Endothelial cell of umbilical vein (primary cell): ENCODE measurements around the gene GRAMD2B. TPM values are rescaled to one million over a fixed set of nuclear protein-coding genes. Genes with fewer than 3 reads are reported as not detected.

Experiments used
- BruUV-seq: library from RNA; stranded (reverse); fragments of 400-500 nt; replicated peaks from 2 replicates; lab custom pipeline; 2021; lab: Mats Ljungman, UMichigan
- CTCF ChIA-PET: fragments of 300-600, 350-600 bp; sonication (Branson Sonifier 250); formaldehyde crosslinking; loops from one replicate; lab custom pipeline; 2021; ENCODE audit warnings: antibody characterized with exemption, inconsistent platforms; lab: Charles Lee
- POLR2A ChIA-PET: fragments of 300-600, 350-600 bp; sonication (Branson Sonifier 250); formaldehyde crosslinking; loops from one replicate; lab custom pipeline; 2021; ENCODE audit warnings: antibody characterized with exemption, inconsistent platforms; lab: Charles Lee
- DNase-seq: peaks from one replicate; pipeline ENCODE4 v3.0.0-alpha.2; 2011; ENCODE audit warnings: low read depth, low spot score
- FAIRE-seq: peaks from 2 replicates; lab custom pipeline; 2011; peaks lifted over from hg19 to GRCh38; lab: Jason Lieb, UNC
- H2AFZ ChIP-seq: 2 replicates; pipeline ENCODE4 v1.6.0; 2012; ENCODE audit warnings: low read depth, low read length, control low read depth, inconsistent platforms
- H3K27ac ChIP-seq: 2 replicates; pipeline ENCODE4 v1.5.1; 2011; ENCODE audit warnings: low read depth, mild to moderate bottlenecking, control low read depth, low read length, moderate library complexity; ENCODE audit not compliant: insufficient read depth
- H3K27me3 ChIP-seq, 2 experiments: 2 replicates each; pipeline versions ENCODE4 v1.6.0 to v1.6.1; 2011; ENCODE audit warnings: low read length in 2 of 2, mixed read lengths in 1 of 2; ENCODE audit not compliant: control insufficient read depth in 2 of 2, insufficient read depth in 2 of 2
- H3K36me3 ChIP-seq, 2 experiments: 2 replicates in 1 of 2; 3 replicates in 1 of 2; pipeline ENCODE4 v1.5.1; 2011; ENCODE audit warnings: low read length in 2 of 2, mild to moderate bottlenecking in 1 of 2, moderate library complexity in 1 of 2; ENCODE audit not compliant: control insufficient read depth in 2 of 2, insufficient read depth in 2 of 2; ENCODE audit errors: extremely low read depth in 1 of 2
- H3K4me1 ChIP-seq: 3 replicates; pipeline ENCODE4 v1.5.1; 2011; ENCODE audit warnings: mild to moderate bottlenecking, low read length; ENCODE audit not compliant: control insufficient read depth, insufficient read depth; ENCODE audit errors: extremely low read depth
- H3K4me2 ChIP-seq: 2 replicates; pipeline ENCODE4 v1.6.1; 2011; ENCODE audit warnings: low read length, control low read depth, mixed read lengths; ENCODE audit not compliant: insufficient read depth
- H3K4me3 ChIP-seq, 3 experiments: fragments of 200-600 bp in 1 of 3; sonication (generic), shearing (Covaris generic) in 1 of 3; replicated peaks in 1 of 3; 2 replicates each; pipeline ENCODE4 v1.5.1; 2011 to 2016; ENCODE audit warnings: control low read depth in 3 of 3, low read length in 3 of 3, mild to moderate bottlenecking in 2 of 3, inconsistent platforms in 1 of 3, low read depth in 1 of 3, moderate library complexity in 1 of 3; ENCODE audit not compliant: insufficient read depth in 1 of 3
- H3K79me2 ChIP-seq: 2 replicates; pipeline ENCODE4 v1.6.0; 2012; ENCODE audit warnings: low read length, inconsistent platforms; ENCODE audit not compliant: control insufficient read depth, insufficient read depth
- H3K9ac ChIP-seq: replicated peaks from 2 replicates; pipeline ENCODE3; 2011; ENCODE audit warnings: low read length, control low read depth; ENCODE audit not compliant: insufficient read depth; ENCODE audit errors: extremely low read depth
- H3K9me1 ChIP-seq: replicated peaks from 3 replicates; pipeline ENCODE4 v1.6.0; 2011; ENCODE audit warnings: mild to moderate bottlenecking, low read length; ENCODE audit not compliant: control insufficient read depth, insufficient read depth; ENCODE audit errors: extremely low read depth
- H3K9me3 ChIP-seq: replicated peaks from 2 replicates; pipeline ENCODE4 v1.5.1; 2012; ENCODE audit warnings: low read length, inconsistent platforms; ENCODE audit not compliant: control insufficient read depth, insufficient read depth
- H4K20me1 ChIP-seq: replicated peaks from 2 replicates; pipeline ENCODE3; 2011; ENCODE audit warnings: mild to moderate bottlenecking, low read length; ENCODE audit not compliant: control insufficient read depth, insufficient read depth; ENCODE audit errors: extremely low read depth
- EZH2 ChIP-seq: IDR thresholded peaks from 2 replicates; pipeline ENCODE4 v1.6.1; 2012; ENCODE audit warnings: borderline replicate concordance, low read depth, mild to moderate bottlenecking, moderate library complexity, low read length, inconsistent platforms; ENCODE audit not compliant: severe bottlenecking
- FOS ChIP-seq: IDR thresholded peaks from 2 replicates; pipeline ENCODE4 v1.6.1; 2011; ENCODE audit warnings: mild to moderate bottlenecking, low read length, moderate library complexity, borderline replicate concordance; ENCODE audit not compliant: insufficient read depth
- GATA2 ChIP-seq: IDR thresholded peaks from 2 replicates; pipeline ENCODE4 v1.7.0; 2011; ENCODE audit warnings: low read depth, mild to moderate bottlenecking, moderate library complexity, mixed read lengths, low read length; ENCODE audit not compliant: insufficient read length, insufficient read depth
- JUN ChIP-seq: IDR thresholded peaks from 2 replicates; pipeline ENCODE4 v1.6.1; 2011; ENCODE audit warnings: borderline replicate concordance, low read depth; ENCODE audit not compliant: insufficient read length, insufficient read depth
- MYC ChIP-seq: IDR thresholded peaks from one replicate; pipeline ENCODE4 v1.6.1; 2011; ENCODE audit warnings: mild to moderate bottlenecking, low read depth, low read length
- POLR2A ChIP-seq: IDR thresholded peaks from 2 replicates; pipeline ENCODE4 v1.6.1; 2012; ENCODE audit warnings: low read depth, mild to moderate bottlenecking, control low read depth, low read length
- POLR2AphosphoS5 ChIP-seq: IDR thresholded peaks from 2 replicates; pipeline ENCODE4 v1.6.1; 2012; ENCODE audit warnings: low read depth, mild to moderate bottlenecking, control low read depth, low read length, moderate library complexity; ENCODE audit not compliant: insufficient read depth
- dilution Hi-C: fragments of 300-500 bp; cut with MboI; formaldehyde crosslinking; loops from one replicate; pipeline ENCODE4 v1.15.0; 2019; ENCODE audit warnings: low sequenced_read_pairs; ENCODE audit not compliant: extremely low pct_ligation_motif_present
- intact Hi-C: fragments of 100-400 bp; cut with micrococcal nuclease; formaldehyde crosslinking; loops from one replicate; pipeline ENCODE4 v1.10.0; 2022
- polyA plus RNA-seq, 4 experiments: library from polyadenylated mRNA; depleted of rRNA in 3 of 4; stranded (reverse) in 3 of 4; unstranded in 1 of 4; fragments of >200 nt; gene quantifications; 2 replicates each; pipeline versions ENCODE4 v1.2.1 to v1.2.3, GENCODE V29; 2011 to 2012; ENCODE audit warnings: missing spikeins in 1 of 4
- total RNA-seq: library from RNA; stranded (reverse); gene quantifications from 2 replicates; pipeline ENCODE4 v1.2.3, GENCODE V29; 2021
- TF ChIP-seq, protein P1 (sequence below): IDR thresholded peaks from 2 replicates; pipeline ENCODE4 v1.6.1; 2011; ENCODE audit not compliant: insufficient read depth, insufficient read length
- TF ChIP-seq, protein P2 (sequence below), 2 donors: IDR thresholded peaks; 1 replicate in 1 of 2; 2 replicates in 1 of 2; pipeline ENCODE4 v1.5.1; 2011; ENCODE audit warnings: low read length in 2 of 2, mild to moderate bottlenecking in 2 of 2, moderate library complexity in 2 of 2, control low read depth in 1 of 2, inconsistent platforms in 1 of 2, low read depth in 1 of 2; ENCODE audit not compliant: insufficient read depth in 1 of 2; ENCODE audit errors: extremely low read depth in 1 of 2

GRAMD2B gene
- total and polyA plus RNA-seq, 2 donors (not counting 3 experiments of a cell fraction or from before 2014, with no cell fraction given), result 2.0 to 5.5 TPM

DNA sequence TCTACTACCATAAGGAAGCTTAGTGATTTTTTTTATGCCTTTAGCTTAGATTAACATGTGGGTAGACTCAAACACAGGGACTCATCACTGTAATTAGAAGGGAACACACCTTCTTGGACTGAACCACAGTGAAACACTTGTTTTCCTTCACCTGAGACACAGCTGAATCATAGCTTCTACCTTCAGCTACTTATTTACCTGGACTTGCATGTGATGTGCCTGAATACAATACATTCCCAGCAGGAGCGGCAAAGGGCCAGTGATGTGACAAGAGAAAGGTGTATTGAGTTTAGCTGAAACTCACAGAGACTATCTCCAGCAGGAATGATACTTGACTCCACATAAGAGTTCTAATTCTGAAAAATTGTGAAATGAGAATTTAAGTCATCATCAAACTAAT is 37.8 kb downstream of the GRAMD2B start:
- DNase-seq, result no peak
- TF ChIP-seq POLR2AphosphoS5 (no peak), MYC (no peak), FOS (no peak), GATA2 (no peak), POLR2A (no peak), EZH2 (no peak), JUN (no peak)
- TF ChIP-seq, protein P1, sequence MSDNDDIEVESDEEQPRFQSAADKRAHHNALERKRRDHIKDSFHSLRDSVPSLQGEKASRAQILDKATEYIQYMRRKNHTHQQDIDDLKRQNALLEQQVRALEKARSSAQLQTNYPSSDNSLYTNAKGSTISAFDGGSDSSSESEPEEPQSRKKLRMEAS, result no peak
- TF ChIP-seq, protein P2, sequence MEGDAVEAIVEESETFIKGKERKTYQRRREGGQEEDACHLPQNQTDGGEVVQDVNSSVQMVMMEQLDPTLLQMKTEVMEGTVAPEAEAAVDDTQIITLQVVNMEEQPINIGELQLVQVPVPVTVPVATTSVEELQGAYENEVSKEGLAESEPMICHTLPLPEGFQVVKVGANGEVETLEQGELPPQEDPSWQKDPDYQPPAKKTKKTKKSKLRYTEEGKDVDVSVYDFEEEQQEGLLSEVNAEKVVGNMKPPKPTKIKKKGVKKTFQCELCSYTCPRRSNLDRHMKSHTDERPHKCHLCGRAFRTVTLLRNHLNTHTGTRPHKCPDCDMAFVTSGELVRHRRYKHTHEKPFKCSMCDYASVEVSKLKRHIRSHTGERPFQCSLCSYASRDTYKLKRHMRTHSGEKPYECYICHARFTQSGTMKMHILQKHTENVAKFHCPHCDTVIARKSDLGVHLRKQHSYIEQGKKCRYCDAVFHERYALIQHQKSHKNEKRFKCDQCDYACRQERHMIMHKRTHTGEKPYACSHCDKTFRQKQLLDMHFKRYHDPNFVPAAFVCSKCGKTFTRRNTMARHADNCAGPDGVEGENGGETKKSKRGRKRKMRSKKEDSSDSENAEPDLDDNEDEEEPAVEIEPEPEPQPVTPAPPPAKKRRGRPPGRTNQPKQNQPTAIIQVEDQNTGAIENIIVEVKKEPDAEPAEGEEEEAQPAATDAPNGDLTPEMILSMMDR (IDR thresholded peaks at IDR 0.05; ENCODE audit: extremely low read depth in 1 of 2, insufficient read depth in 1 of 2, low read depth in 1 of 2, low read length in 2 of 2), result no peak
- FAIRE-seq, result no peak
- Histone ChIP-seq H3K9me3 (no peaks in the 10 kb centered on the region), H3K27ac (no peak overlapping the region), H3K4me3 (no peak overlapping the region), H3K27me3 (no peaks in the 10 kb centered on the region), H4K20me1 (no peaks in the 10 kb centered on the region), H3K9ac (no peak overlapping the region), H3K4me2 (no peak overlapping the region), H3K9me1 (no peaks in the 10 kb centered on the region), H3K79me2 (no peaks in the 10 kb centered on the region), H2AFZ (no peak overlapping the region), H3K4me1 (peaks cover 4% of the 10 kb centered on the region), H3K36me3 (no peaks in the 10 kb centered on the region)
- intact Hi-C loops (no loop called here), dilution Hi-C loops (no loop called here)
- BruUV-seq, result no TSS peak
- POLR2A ChIA-PET, result no interaction called here
- CTCF ChIA-PET, result no interaction called here
